H1 (cell line): ENCODE results near the gene RNF187. TPM values are rescaled to one million over a fixed set of nuclear protein-coding genes. Genes with fewer than 3 reads are reported as not detected.

Experiments used
- CTCF ChIA-PET: fragments of 300-600 bp; sonication (Branson Sonifier 250); formaldehyde crosslinking; loops from one replicate; lab custom pipeline; 2021; ENCODE audit not compliant: partially characterized antibody; lab: Charles Lee
- POLR2A ChIA-PET: fragments of 300-600 bp; sonication (Branson Sonifier 250); formaldehyde crosslinking; loops from one replicate; lab custom pipeline; 2021; ENCODE audit warnings: inconsistent platforms; ENCODE audit not compliant: partially characterized antibody; lab: Charles Lee
- DNase-seq, 2 experiments: peaks; one replicate each; pipeline versions ENCODE4 v3.0.0 to v3.0.0-alpha.2; 2010 to 2022; ENCODE audit warnings: low spot score in 2 of 2, low read depth in 1 of 2, mixed read lengths in 1 of 2
- FAIRE-seq: peaks from 2 replicates; lab custom pipeline; 2011; peaks lifted over from hg19 to GRCh38; lab: Jason Lieb, UNC
- H2AFZ ChIP-seq: 2 replicates; pipeline ENCODE4 v1.8.1; 2012; ENCODE audit warnings: low read length, inconsistent platforms
- H2AK5ac ChIP-seq: 2 replicates; pipeline ENCODE4 v1.6.1; 2013; ENCODE audit warnings: low read depth, low read length
- H2BK120ac ChIP-seq: replicated peaks from 2 replicates; pipeline ENCODE3; 2013; ENCODE audit warnings: low read depth, low read length, inconsistent platforms
- H2BK12ac ChIP-seq: 2 replicates; pipeline ENCODE4 v1.6.1; 2013; ENCODE audit warnings: low read depth, low read length
- H2BK15ac ChIP-seq: 2 replicates; pipeline ENCODE4 v1.6.1; 2013; ENCODE audit warnings: low read length
- H2BK20ac ChIP-seq: 2 replicates; pipeline ENCODE4 v1.6.1; 2013; ENCODE audit warnings: low read length
- H2BK5ac ChIP-seq: 2 replicates; pipeline ENCODE4 v1.6.1; 2013; ENCODE audit warnings: low read depth, low read length
- H3K14ac ChIP-seq: 2 replicates; pipeline ENCODE4 v1.6.1; 2013; ENCODE audit warnings: inconsistent platforms; ENCODE audit not compliant: insufficient read length
- H3K18ac ChIP-seq: 2 replicates; pipeline ENCODE4 v1.6.1; 2013; ENCODE audit warnings: low read length; ENCODE audit errors: extremely low read depth
- H3K23ac ChIP-seq: 2 replicates; pipeline ENCODE4 v1.6.1; 2013; ENCODE audit warnings: inconsistent platforms; ENCODE audit not compliant: insufficient read length
- H3K23me2 ChIP-seq: 2 replicates; pipeline ENCODE4 v1.6.1; 2013; ENCODE audit warnings: low read depth, low read length
- H3K27ac ChIP-seq: 2 replicates; pipeline ENCODE4 v1.6.1; 2011; ENCODE audit warnings: low read depth, low read length, inconsistent platforms
- H3K27me3 ChIP-seq, 4 experiments: replicated peaks in 1 of 4; 1 replicate in 1 of 4; 2 replicates in 3 of 4; pipeline versions ENCODE4 v1.6.1 to v1.8.1; 2011 to 2013; ENCODE audit warnings: low read length in 3 of 4, mild to moderate bottlenecking in 3 of 4, inconsistent platforms in 2 of 4, mixed read lengths in 2 of 4, moderate library complexity in 1 of 4; ENCODE audit not compliant: control insufficient read depth in 3 of 4, insufficient read depth in 3 of 4; ENCODE audit errors: extremely low read depth in 1 of 4
- H3K36me3 ChIP-seq, 4 experiments: 2 replicates each; pipeline versions ENCODE4 v1.6.1 to v1.8.1; 2011 to 2013; ENCODE audit warnings: mild to moderate bottlenecking in 4 of 4, low read length in 3 of 4, moderate library complexity in 2 of 4, control low read depth in 1 of 4, inconsistent platforms in 1 of 4; ENCODE audit not compliant: insufficient read depth in 4 of 4, control insufficient read depth in 2 of 4
- H3K4ac ChIP-seq: replicated peaks from 2 replicates; pipeline ENCODE3; 2013; ENCODE audit warnings: low read length, low read depth, mixed read lengths, inconsistent platforms; ENCODE audit not compliant: insufficient read length
- H3K4me1 ChIP-seq, 4 experiments: replicated peaks in 1 of 4; 1 replicate in 1 of 4; 2 replicates in 3 of 4; pipeline versions ENCODE4 v1.6.1 to v1.8.1; 2011 to 2013; ENCODE audit warnings: low read length in 3 of 4, inconsistent platforms in 2 of 4, mixed read lengths in 1 of 4; ENCODE audit not compliant: insufficient read depth in 4 of 4, control insufficient read depth in 3 of 4
- H3K4me2 ChIP-seq, 2 experiments: 2 replicates each; pipeline versions ENCODE4 v1.6.1 to v1.8.1; 2011 to 2013; ENCODE audit warnings: low read depth in 2 of 2, low read length in 2 of 2, control low read depth in 1 of 2, inconsistent platforms in 1 of 2, mild to moderate bottlenecking in 1 of 2; ENCODE audit not compliant: insufficient read depth in 1 of 2
- H3K4me3 ChIP-seq, 4 experiments: fragments of 200-600, 300-600 bp in 1 of 4; sonication (generic), shearing (Covaris generic), sonication (Bioruptor Twin) in 1 of 4; 2 replicates each; pipeline versions ENCODE4 v1.5.1 to v1.8.1; 2011 to 2016; ENCODE audit warnings: low read length in 4 of 4, low read depth in 3 of 4, control low read depth in 2 of 4, inconsistent platforms in 2 of 4, mild to moderate bottlenecking in 2 of 4, mixed read lengths in 1 of 4, moderate library complexity in 1 of 4; ENCODE audit not compliant: insufficient read depth in 2 of 4; ENCODE audit errors: extremely low read depth in 1 of 4
- H3K56ac ChIP-seq: replicated peaks from 2 replicates; pipeline ENCODE3; 2013; ENCODE audit warnings: low read depth, mild to moderate bottlenecking, mixed read lengths, low read length, inconsistent platforms; ENCODE audit not compliant: insufficient read length
- H3K79me1 ChIP-seq: 2 replicates; pipeline ENCODE4 v1.6.1; 2013; ENCODE audit warnings: low read depth, low read length, control low read depth
- H3K79me2 ChIP-seq, 2 experiments: 2 replicates each; pipeline versions ENCODE4 v1.6.1 to v1.8.1; 2012 to 2013; ENCODE audit warnings: low read length in 2 of 2, mild to moderate bottlenecking in 2 of 2, inconsistent platforms in 1 of 2; ENCODE audit not compliant: insufficient read depth in 2 of 2, control insufficient read depth in 1 of 2
- H3K9ac ChIP-seq, 4 experiments: replicated peaks in 1 of 4; 1 replicate in 1 of 4; 2 replicates in 3 of 4; pipeline versions ENCODE4 v1.6.1 to v1.8.1; 2011 to 2013; ENCODE audit warnings: low read depth in 3 of 4, low read length in 3 of 4, control low read depth in 2 of 4, mild to moderate bottlenecking in 2 of 4, moderate library complexity in 2 of 4, inconsistent platforms in 1 of 4; ENCODE audit errors: extremely low read depth in 1 of 4
- H3K9me3 ChIP-seq, 2 experiments: 2 replicates each; pipeline versions ENCODE4 v1.6.1 to v1.8.1; 2012 to 2013; ENCODE audit warnings: mild to moderate bottlenecking in 2 of 2, moderate library complexity in 2 of 2, control low read depth in 1 of 2, inconsistent platforms in 1 of 2, low read depth in 1 of 2, low read length in 1 of 2, mixed read lengths in 1 of 2; ENCODE audit not compliant: insufficient read depth in 2 of 2
- H4K20me1 ChIP-seq, 2 experiments: replicated peaks in 1 of 2; 2 replicates each; pipeline versions ENCODE3 to v1.8.1; 2011 to 2013; ENCODE audit warnings: inconsistent platforms in 2 of 2, low read length in 2 of 2, mild to moderate bottlenecking in 1 of 2; ENCODE audit not compliant: insufficient read depth in 2 of 2, control insufficient read depth in 1 of 2
- H4K5ac ChIP-seq: 2 replicates; pipeline ENCODE4 v1.6.1; 2013; ENCODE audit warnings: low read length, low read depth, mixed read lengths, inconsistent platforms; ENCODE audit not compliant: insufficient read length
- H4K8ac ChIP-seq: 2 replicates; pipeline ENCODE4 v1.8.0; 2013; ENCODE audit warnings: mild to moderate bottlenecking, moderate library complexity, low read length, inconsistent platforms; ENCODE audit not compliant: insufficient read depth; ENCODE audit errors: extremely low read depth
- H4K91ac ChIP-seq: replicated peaks from 2 replicates; pipeline ENCODE3; 2013; ENCODE audit warnings: low read length, mixed read lengths, inconsistent platforms; ENCODE audit not compliant: insufficient read length
- EP300 ChIP-seq, 2 experiments: IDR thresholded peaks; 1 replicate in 1 of 2; 2 replicates in 1 of 2; pipeline ENCODE4 v1.6.1; 2011 to 2012; ENCODE audit warnings: low read depth in 2 of 2, low read length in 2 of 2, mild to moderate bottlenecking in 2 of 2, borderline replicate concordance in 1 of 2, inconsistent platforms in 1 of 2, moderate library complexity in 1 of 2
- EZH2 ChIP-seq: fragments of 200-600 bp; sonication (generic); IDR thresholded peaks from 2 replicates; pipeline ENCODE4 v1.7.1; 2012; ENCODE audit warnings: low read depth, mild to moderate bottlenecking, moderate library complexity, low read length, inconsistent platforms; ENCODE audit not compliant: severe bottlenecking
- GTF2F1 ChIP-seq: IDR thresholded peaks from 2 replicates; pipeline ENCODE4 v1.6.1; 2012; ENCODE audit warnings: low read depth, low read length, improper control_type of control experiment, borderline replicate concordance
- HDAC6 ChIP-seq: IDR thresholded peaks from one replicate; pipeline ENCODE4 v1.7.1; 2012; ENCODE audit warnings: low read depth, mild to moderate bottlenecking, inconsistent platforms, low read length, moderate library complexity
- JUN ChIP-seq: IDR thresholded peaks from 2 replicates; pipeline ENCODE4 v1.6.1; 2011; ENCODE audit warnings: low read depth, mild to moderate bottlenecking, improper control_type of control experiment, low read length
- NANOG ChIP-seq: IDR thresholded peaks from 2 replicates; pipeline ENCODE4 v1.6.1; 2011; ENCODE audit warnings: low read length, low read depth, mild to moderate bottlenecking, inconsistent platforms; ENCODE audit not compliant: insufficient read depth, poor library complexity, severe bottlenecking
- POU5F1 ChIP-seq: IDR thresholded peaks from 2 replicates; pipeline ENCODE4 v1.6.1; 2011; ENCODE audit warnings: low read depth, mild to moderate bottlenecking, low read length, moderate library complexity
- SAP30 ChIP-seq: fragments of 300-600 bp; sonication (generic); IDR thresholded peaks from 2 replicates; pipeline ENCODE4 v1.7.1; 2012; ENCODE audit warnings: low read length, moderate library complexity, mild to moderate bottlenecking, inconsistent platforms; ENCODE audit not compliant: insufficient read depth, insufficient replicate concordance
- YY1 ChIP-seq: IDR thresholded peaks from 2 replicates; pipeline ENCODE4 v1.6.1; 2011; ENCODE audit warnings: low read depth, mild to moderate bottlenecking, low read length
- WGBS, 2 experiments: shearing (Covaris generic) in 1 of 2; methylation state at CpG; one replicate each; pipeline versions ENCODE4 v1.1.6 to v1.1.7; 2013 to 2015; ENCODE audit warnings: low lambda C conversion rate in 2 of 2, mixed read lengths in 2 of 2, inconsistent platforms in 1 of 2, low coverage in 1 of 2, missing lambda C conversion rate in 1 of 2; ENCODE audit not compliant: insufficient replicate concordance in 2 of 2, insufficient coverage in 1 of 2, insufficient read length in 1 of 2; ENCODE audit errors: extremely low coverage in 1 of 2, missing lambda C conversion rate in 1 of 2; 5-methylcytosine and 5-hydroxymethylcytosine counted together
- polyA plus RNA-seq, 7 experiments: library from polyadenylated mRNA; depleted of rRNA in 3 of 7; stranded (reverse) in 5 of 7; unstranded in 2 of 7; fragments of >200 nt in 5 of 7; fragments of 200-250 nt in 2 of 7; gene quantifications; 1 replicate in 5 of 7; 2 replicates in 1 of 7; 4 replicates in 1 of 7; pipeline versions ENCODE4 v1.2.1 to v1.2.3, GENCODE V29; 2011 to 2013; ENCODE audit warnings: missing spikeins in 2 of 7, mixed read lengths in 2 of 7
- total RNA-seq: library from RNA; stranded (reverse); fragmentation: NEBNext Ultra II Directional; extraction: Animal tissue kit (Norgen Biotek cat#: 25700); gene quantifications from 2 replicates; pipeline ENCODE4 v1.2.1, GENCODE V29; 2021
- TF ChIP-seq, protein P1 (sequence below): IDR thresholded peaks from 2 replicates; pipeline ENCODE4 v1.6.1; 2012; ENCODE audit warnings: low read length, inconsistent platforms

Gene RNF187
- total and polyA plus RNA-seq, 2 of the 8 experiments (the other 6 are each of a cell fraction or from before 2014, with no cell fraction given), result 47.0 to 113 TPM

DNA sequence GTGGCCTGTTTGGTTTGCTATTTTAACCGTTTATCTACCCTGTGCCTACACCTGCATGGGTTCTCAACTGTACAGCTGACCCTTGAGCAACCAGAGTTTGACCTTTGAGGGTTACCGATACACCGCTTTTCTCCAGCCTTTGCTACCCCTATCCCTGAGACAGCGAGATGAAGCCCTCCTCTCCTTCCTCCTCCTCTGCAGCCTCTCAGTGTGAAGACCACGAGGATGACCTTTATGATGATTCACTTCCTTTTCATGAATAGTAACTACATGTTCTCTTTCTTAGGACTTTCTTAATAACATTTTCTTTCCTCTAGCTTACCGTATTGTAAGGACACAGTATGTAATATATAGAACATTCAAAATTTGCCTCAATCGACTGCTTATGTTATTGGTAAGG is 14.5 kb upstream of the RNF187 start:
- Histone ChIP-seq H3K56ac (no peak overlapping the region), H2BK15ac (no peak overlapping the region), H4K91ac (no peak overlapping the region), H2BK5ac (no peak overlapping the region), H3K18ac (no peak overlapping the region), H2AFZ (no peak overlapping the region), H3K4ac (no peak overlapping the region), H3K36me3 (no peaks in the 10 kb centered on the region), H3K27ac (no peak overlapping the region), H3K79me2 (no peaks in the 10 kb centered on the region), H3K9me3 (no peaks in the 10 kb centered on the region), H2AK5ac (no peak overlapping the region), H3K23me2 (no peaks in the 10 kb centered on the region), H2BK120ac (no peak overlapping the region), H4K20me1 (no peaks in the 10 kb centered on the region), H3K9ac (no peak overlapping the region), H3K4me1 (peaks cover 3 to 25% (median 18%) of the 10 kb centered on the region in 4 experiments; a peak in 6 of 7 replicates), H2BK20ac (no peak overlapping the region), H3K79me1 (no peaks in the 10 kb centered on the region), H3K23ac (no peak overlapping the region), H3K4me3 (no peak overlapping the region), H3K4me2 (no peak overlapping the region), H3K27me3 (peaks cover 2 to 21% (median 11%) of the 10 kb centered on the region in 4 experiments), H4K5ac (no peak overlapping the region), H4K8ac (no peak overlapping the region), H2BK12ac (no peak overlapping the region), H3K14ac (no peak overlapping the region)
- CTCF ChIA-PET, result interaction anchor here (0.5 to 12.4 kb wide), 23 partner anchors 9 to 464 kb away, joined by 3 to 117 read pairs (median 4); partner anchors contain the start of gene RNF187
- POLR2A ChIA-PET, result interaction anchor here (0.7 to 13.1 kb wide), 4 partner anchors 11 to 45 kb away, joined by 3 to 232 read pairs (median 4); partner anchors contain the start of gene RNF187
- WGBS, 2 experiments, result 79% methylated on average over 7 of the region's 7 CpGs; no CpG with 5 or more reads in 1 of the 2 experiments
- DNase-seq, result no peak
- FAIRE-seq, result no peak
- TF ChIP-seq, protein P1, sequence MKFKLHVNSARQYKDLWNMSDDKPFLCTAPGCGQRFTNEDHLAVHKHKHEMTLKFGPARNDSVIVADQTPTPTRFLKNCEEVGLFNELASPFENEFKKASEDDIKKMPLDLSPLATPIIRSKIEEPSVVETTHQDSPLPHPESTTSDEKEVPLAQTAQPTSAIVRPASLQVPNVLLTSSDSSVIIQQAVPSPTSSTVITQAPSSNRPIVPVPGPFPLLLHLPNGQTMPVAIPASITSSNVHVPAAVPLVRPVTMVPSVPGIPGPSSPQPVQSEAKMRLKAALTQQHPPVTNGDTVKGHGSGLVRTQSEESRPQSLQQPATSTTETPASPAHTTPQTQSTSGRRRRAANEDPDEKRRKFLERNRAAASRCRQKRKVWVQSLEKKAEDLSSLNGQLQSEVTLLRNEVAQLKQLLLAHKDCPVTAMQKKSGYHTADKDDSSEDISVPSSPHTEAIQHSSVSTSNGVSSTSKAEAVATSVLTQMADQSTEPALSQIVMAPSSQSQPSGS, result no peak
- TF ChIP-seq SAP30 (no peak), YY1 (no peak), HDAC6 (no peak), GTF2F1 (no peak), POU5F1 (no peak), JUN (no peak), EP300 (IDR thresholded peaks at IDR 0.05; ENCODE audit: borderline replicate concordance in 1 of 2, low read depth in 2 of 2, low read length in 2 of 2) (no peak), NANOG (no peak), EZH2 (no peak)
